ENCODE data around the gene RTL9.

GRCh38 chrX:110310000-110310790, 48.5 kb upstream of the RTL9 start:
- TF ChIP-seq POLR2A (IDR thresholded peaks at IDR 0.05), result no peak
- TF ChIP-seq, protein P1, sequence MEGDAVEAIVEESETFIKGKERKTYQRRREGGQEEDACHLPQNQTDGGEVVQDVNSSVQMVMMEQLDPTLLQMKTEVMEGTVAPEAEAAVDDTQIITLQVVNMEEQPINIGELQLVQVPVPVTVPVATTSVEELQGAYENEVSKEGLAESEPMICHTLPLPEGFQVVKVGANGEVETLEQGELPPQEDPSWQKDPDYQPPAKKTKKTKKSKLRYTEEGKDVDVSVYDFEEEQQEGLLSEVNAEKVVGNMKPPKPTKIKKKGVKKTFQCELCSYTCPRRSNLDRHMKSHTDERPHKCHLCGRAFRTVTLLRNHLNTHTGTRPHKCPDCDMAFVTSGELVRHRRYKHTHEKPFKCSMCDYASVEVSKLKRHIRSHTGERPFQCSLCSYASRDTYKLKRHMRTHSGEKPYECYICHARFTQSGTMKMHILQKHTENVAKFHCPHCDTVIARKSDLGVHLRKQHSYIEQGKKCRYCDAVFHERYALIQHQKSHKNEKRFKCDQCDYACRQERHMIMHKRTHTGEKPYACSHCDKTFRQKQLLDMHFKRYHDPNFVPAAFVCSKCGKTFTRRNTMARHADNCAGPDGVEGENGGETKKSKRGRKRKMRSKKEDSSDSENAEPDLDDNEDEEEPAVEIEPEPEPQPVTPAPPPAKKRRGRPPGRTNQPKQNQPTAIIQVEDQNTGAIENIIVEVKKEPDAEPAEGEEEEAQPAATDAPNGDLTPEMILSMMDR (IDR thresholded peaks at IDR 0.05), result no peak
